Measurements from ENCODE around the gene CCDC174.
"Not testable (repeated sequence)": the region's sequence is repeated elsewhere in the genome, so short reads cannot be mapped to it uniquely, and the experiment has no call there.

CCDC174 gene

DNA sequence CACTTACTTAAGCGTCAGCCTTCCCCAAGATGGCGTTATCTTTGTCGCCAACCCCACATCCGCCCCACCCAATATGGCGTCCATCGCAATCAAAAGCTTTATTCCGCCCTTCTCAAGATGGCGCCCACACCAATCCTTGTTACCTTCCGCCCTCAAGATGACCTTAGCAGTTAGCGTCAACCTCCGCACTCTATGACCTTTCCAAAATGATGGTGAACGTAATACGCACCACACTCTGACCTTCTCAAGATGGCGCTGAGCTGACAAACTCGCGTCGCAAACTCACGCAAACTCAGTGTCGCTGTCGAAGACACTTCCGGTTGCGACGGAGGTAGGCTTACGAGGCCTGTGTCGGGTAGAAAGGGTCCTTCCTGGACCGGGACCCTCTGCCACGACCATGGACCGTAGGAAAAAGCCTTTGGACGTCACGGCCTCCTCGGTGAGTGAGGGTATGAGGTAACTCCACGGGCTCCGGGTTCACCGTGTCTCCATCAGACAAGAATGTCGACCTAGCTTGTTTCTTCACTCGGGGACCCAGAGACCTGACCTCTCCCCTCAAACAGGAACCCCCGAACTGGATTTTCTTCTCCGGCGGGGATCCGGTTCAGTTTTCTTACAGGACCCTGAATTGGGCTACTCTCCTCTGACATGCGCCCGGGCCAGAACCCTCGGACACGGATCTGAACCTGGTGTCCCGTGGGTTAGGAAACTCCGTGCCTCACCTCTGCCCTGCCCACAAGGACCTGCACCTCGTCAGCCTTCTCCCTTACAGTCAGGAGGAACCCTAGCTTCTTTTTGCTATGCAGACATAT lies at the start of gene CCDC174:
Gene CCDC174, plus strand, starts transcription at position 323 of the 812 bp plus-strand sequence. Its CDS starts 75 bp downstream, at position 398.
- DNase-seq (ENCODE audit: low spot score): peak; percentile 96

DNA sequence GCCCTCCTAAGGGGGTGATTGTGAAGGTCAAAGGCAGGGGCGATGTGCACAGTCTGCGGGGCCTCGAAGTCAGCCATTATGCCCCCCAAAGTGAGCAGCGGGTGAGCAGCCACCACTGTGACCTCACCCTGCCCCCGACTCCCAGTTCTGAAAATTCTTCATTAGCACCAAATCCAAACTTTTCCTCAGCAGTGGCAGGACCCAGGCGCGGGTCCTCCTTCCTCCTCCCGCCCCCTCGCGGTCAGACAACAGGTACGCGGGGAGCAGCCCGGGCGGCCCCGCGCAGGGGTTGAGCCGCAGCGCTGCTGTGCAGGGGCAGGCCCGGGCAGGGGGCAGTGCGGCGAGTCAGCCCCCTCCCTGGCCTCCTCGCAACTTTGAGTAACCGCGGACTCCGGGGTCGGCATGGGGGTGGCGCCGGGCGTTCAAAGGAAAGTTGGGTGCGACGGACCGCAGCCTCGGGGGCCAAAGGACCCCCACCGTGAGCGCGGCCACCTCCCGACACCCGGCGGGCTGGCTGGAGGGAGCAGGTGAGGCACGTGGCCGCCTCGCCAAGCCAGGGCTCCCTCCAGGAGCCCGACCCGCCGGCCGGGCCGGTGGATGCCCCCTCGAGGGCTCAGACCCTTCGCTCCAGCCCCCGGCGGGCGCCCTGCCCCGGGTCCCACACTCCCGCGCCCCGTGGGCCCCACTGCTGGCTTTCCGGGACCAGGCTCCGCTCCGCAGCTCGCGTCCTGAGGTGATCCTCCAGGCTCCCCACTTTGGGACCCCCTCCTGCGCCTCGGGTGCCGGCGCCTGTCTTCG lies 49.4 kb upstream of the CCDC174 start:
- DNase-seq (ENCODE audit: low spot score): no peak

DNA sequence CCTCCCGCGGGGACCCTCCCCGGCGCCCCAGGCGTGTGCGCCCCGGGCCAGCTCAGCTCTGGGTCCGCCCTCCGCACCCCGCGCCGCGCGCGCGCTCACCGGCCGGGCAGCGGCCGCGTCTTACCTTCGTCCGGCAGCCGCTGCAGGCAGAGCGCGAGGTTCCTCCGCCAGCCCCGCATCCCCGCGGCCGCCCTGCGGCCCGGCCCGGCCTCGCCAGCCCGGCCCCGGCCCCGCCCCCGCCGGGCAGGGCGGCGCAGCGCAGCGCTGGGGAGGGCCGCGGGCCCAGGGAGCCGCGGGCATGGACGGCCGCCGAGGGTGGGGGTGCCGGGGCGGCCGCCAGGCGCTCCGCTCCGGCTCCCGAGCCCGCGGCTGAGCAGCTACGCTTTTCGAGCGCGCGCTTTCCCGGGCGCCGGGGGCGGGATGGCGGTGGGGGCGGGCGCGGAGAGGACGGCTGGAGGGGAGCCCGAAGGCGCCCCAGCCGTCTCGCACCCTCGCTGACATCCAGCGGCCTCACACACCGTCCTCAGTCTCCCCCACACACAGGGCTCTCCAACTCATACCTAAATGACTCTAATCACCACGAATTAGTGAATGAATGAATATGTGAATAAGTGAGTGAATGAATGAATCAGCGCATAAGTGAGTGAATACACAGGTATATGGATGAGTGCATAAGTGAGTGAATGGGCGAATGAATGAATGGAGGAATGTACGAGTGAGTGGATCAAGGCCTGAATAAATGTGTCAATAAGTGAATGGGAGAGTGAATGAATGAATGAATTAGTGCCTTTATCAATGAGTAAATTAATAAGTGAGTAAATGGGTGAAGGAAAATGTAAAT lies 48.5 kb upstream of the CCDC174 start:
- peak; percentile 71 for DNase-seq (ENCODE audit: low spot score)

DNA sequence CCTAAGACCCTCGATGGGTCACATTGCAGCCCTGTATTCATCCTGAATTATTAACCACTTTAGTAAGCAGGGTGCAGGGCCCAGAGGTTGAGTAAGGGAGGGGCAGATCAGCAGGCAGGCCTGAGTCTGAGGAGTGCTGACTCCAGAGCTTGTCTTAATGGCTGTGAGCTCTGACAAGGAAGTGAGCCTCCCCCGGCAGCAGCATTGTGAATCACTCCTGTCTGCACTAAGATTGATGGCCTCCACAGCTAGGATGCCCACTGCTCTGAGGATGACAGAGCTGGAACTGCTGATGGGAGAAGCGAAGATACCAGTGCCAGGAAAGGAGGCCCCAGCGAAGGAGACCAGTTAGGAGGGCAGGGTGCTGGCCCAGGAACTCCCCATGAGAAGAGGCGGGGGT lies 46.5 kb upstream of the CCDC174 start:
- peak; percentile 29 for DNase-seq (ENCODE audit: low spot score)

DNA sequence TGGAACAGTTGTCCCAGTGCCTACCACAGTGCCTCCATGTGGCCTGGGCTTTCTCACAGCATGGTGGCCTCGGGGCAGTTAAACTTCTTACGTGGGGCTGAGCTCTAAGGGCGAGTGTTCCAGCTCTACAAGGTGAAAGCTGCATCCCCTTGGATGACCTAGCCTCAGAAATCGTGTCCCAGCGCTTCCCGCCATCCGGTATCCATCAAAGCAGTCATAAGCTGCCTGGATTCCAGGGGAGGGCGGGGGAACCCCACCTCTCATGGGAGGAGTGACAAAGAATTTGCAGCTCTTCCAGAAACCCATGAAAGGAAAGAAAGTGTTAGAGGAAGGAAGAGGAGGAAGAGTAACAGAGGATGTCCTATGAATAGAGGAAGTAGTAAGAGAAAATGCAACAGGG lies 45.8 kb upstream of the CCDC174 start:
- no peak for DNase-seq (ENCODE audit: low spot score)

DNA sequence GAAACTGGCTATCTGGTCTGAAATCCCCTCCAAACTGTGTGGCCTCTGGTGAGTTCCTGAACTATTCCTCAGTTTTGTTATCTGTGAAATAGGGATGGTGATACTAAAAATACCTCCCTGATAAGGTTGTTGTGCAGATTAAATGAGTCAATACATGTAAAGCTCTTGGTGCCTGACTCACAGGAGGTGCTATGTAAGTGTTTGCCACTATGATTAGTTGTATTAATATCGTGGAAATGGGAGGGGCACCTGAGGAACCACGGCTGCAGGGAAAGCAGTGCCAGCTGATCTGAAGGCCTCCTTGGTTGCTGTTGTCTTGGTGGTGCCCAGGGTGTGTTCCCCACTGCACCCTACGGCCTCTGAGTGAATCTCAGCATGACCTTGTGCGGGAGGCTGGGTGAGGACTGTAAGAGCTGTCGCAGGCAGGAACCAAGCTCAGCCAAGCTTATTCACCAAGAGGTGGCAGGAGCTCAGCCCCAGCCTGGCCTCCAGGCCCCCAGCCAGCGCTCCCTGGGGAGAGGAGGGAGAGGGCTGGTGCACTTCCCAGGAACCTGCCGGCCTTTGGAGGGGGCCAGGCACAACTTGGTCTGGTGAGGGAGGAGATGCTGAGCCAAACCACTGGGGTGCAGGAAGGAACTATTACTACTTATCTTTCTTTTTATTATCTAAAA lies 44.8 kb upstream of the CCDC174 start:
- no peak for DNase-seq (ENCODE audit: low spot score)

DNA sequence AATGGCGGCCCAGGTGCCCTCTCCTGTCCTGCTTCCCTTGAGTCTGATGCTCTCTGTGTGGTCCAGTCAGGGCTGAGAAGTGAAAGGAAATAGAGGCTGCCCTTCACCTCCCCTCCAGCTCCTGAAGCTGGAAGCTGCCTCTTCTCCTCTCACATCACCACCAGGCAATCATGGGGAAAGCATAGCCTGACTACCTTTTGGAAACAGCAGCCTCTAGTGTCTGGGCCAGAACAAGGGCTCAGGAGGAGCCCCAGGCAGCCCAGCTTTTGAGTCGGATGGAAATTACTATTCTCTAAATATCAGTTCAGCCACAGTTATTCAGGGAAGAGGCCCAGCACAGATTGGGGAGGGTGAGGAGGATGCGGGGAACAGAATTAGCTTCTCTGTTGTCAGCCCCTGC lies 43.3 kb upstream of the CCDC174 start:
- DNase-seq (ENCODE audit: low spot score): no peak

DNA sequence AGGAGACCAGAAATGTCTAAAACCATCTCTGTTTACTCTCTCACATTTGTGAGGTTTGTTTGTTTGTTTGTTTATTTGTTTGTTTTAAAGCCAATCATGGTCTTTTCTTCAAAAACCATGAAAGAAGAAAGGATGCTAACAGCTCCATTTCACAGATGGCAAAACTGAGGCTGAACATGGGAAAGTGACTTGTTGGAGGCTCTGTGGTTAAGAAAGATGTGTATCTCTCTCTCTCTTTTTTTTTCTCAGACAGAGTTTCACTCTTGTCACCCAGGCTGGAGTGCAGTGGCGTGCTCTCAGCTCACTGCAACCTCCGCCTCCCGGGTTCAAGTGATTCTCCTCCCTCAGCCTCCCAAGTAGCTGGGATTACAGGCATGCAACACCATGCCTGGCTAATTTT lies 42.5 kb upstream of the CCDC174 start:
- not testable (repeated sequence) for DNase-seq (ENCODE audit: low spot score)

DNA sequence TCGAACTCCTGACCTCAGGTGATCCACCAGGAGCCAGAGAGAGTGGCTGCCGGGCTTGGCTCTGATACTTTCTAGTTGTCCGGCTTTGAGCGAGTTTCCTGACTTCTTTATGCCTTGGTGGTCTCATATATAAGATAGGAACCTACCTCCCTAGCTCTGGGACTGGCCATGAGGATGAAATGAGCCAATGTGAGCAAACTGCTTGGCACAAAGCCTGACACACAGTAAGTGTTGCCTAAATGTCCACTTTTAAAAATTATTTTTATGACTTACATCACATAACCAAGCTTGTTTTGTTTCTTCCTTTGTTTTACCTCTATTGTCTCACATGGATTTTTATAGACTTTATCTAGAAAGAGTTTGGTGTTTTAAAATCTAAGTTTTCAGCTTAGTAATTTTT lies 42.1 kb upstream of the CCDC174 start:
- DNase-seq (ENCODE audit: low spot score): no peak

DNA sequence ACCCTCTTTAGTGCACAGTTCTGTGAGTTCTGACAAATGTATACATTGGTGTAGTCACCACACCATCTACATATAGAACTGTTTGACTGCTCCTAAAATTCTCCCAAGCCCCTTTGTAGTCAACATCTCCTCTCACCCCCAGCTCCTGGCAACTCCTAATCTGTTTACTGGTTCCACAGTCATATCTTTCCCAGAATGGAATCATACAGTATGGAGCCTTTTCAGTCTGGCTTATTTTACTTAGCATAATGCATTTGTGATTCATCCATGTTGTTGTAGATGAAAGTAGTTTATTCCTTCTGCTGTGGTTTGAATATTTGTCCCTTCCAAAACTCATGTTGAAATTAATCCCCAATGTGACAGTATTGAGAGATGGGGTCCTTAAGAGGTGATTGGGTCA lies 41.6 kb upstream of the CCDC174 start:
- no peak for DNase-seq (ENCODE audit: low spot score)

DNA sequence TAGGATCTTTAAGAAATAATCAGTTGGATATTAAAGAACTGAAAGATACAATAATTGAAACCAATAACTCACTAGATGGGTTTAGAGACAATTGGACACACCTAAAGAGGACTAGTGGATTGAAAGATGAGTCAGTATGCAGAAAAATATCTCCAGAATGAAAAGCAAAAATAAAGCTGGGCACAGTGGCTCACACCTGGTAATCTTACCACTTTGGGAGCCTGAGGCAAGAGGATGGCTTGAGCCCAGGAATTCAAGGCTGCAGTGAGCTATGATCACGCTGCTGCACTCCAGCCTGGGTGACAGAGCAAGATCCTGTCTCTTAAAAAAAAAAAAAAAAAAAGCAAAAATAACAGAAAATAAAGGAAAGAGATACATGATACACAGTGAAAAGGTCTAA lies 37.4 kb upstream of the CCDC174 start:
- DNase-seq (ENCODE audit: low spot score): no peak

DNA sequence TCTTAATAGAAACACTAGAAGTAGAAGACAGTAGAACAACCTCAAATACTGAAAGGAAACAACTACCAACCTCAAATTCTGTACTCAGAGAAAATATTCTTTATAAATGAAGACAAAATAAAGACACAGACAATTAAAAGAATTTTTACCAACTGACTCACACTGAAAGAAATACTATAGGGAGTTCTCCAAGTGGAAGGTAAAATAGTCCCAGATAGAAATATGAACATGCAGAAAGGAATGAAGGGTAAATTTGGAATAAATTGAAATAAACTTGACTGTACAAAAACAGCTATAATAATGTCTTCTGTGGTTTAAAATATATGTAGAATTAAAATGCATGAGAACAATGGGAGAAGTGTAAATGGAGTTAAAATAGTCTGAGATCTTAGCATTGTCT lies 36.7 kb upstream of the CCDC174 start:
- DNase-seq (ENCODE audit: low spot score): no peak

DNA sequence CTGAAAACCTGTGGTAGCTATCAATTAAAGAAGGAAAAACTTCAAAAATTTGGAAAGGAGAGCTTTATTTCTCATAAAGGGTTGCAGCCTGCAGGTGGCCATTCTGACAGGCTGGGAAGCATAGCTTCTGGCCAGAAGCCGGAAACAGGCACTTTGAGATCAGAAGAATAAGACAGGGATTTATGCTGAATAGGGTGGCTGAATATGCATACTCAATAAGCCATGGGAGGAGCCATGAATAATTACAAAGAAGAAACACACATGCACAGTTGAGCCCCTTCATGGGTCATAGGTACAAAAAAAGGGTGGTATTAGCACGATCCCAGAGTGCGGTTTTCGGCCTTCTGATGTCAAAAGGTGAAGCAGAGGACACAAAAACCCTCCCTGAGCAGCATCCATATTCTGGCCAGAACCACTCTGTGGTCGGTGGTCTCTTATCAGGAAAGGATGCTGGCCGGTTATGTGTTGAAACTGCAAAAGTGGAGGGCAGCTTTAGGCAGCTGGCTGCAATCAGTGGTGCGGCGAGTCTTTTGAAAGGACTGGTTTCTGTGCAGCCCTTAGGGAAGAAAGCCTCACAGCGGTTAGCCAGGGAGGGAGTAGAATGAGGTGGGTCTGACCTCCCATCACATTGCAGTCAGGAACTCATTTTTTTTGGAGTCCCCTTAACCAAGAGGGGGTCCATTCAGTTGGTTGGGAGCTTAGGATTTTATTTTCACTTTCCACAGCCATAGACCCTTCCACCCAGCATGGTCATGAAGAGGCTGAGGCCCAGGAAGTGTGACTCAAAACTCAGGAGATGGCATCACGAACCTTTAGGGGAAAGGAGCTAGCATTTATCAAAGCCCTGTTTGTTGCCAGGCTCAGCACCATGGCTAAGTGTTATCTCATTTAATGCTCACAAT lies 34.7 kb upstream of the CCDC174 start:
- DNase-seq (ENCODE audit: low spot score): no peak

DNA sequence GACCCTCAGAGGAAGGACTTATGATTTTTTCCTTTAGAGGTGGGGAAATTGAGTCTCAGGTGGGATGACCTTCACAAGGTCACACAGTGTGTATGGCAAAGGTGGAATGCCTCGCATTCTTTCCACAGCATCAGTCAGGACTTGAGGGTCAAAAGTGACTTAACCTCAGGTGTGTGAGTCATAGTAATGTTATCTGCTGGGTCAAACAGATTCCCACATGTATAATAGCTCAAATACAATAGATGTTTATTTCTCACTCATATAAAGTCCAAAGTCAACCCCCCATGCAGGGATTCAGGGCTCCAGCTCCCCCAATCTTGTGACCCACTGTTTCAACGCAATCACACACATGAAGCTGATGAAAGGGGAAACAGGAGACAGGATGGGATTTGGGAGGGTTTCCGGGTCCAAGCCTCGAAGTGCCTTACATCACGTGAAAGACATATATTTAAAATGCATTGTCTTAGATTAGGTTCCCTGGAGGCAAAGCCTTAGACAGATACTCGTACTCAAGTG lies 34.0 kb upstream of the CCDC174 start:
- no peak for DNase-seq (ENCODE audit: low spot score)

DNA sequence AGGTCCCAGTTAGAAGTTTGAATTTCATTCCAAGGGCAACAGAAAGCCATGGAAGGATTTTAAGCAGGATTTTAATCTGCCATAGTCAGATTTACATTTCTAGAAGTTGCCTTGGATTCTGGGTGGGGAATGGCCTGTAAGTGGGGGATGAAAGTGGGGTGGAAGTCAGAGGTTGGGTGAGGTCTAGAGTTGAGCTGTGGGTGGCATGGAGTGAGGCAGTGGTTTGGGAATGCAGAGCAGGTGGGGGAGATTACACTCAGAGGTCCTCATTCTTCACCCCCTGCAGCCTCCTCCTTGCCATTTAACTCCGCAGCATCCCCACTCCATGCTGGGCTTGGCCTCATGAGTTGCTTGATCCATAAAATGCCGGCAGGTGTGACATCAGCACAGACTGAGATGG lies 32.0 kb upstream of the CCDC174 start:
- no peak for DNase-seq (ENCODE audit: low spot score)

DNA sequence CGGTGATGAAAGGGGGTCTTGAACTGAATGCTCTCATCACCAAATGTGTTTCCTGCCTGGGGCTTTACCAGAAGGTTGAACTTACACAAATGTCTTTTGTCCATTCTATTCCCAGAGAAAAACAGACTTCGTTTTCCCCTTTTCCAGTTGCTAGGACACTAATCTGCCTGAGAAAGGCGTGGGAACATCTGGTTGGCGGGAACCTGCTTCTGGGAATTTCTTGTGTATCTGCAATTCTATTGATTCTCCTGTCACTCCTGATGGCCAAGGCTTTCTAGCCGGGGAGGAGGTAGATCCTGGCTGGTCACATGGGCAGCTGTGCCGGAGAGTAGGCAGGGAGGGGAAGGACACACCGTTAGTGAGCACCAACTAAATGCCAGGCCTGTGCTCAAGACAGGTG lies 31.1 kb upstream of the CCDC174 start:
- no peak for DNase-seq (ENCODE audit: low spot score)

DNA sequence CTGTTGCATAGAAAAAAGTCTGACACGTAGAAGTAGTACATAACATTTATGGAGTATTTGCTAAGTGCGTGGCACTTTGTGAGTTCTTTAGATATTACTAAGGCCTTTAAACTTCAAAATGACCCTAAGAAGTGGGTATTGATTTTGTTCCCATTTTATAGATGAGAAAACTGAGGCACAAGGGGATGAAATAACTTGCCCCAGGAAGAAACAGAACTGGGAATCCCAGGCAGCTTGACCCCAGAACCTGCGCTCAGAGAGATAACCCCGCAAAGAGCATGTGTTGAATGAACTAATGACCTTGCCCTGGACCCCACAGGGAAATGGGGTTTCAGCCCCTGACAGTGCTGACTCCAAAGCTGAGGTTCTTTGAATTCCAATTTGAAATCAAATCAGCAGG lies 30.5 kb upstream of the CCDC174 start:
- no peak for DNase-seq (ENCODE audit: low spot score)

DNA sequence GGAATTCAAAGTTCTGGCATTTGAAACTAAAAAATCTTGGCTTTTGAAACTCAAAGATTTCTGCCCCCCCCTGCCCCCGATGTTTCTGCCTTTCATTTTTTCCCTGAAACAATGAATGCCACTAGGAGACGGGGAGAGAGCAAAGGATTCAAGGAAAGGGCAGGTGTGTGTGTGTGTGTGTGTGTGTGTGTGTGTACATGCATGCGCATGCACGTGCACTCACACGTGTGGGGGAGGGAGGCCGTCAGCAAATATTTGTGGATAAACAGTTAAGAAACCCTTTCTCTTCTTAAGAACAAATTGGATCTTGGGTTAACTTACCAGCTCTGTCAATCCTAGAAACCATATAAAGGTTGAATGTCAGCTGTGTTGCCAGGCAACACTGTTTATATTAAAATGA lies 29.2 kb upstream of the CCDC174 start:
- no peak for DNase-seq (ENCODE audit: low spot score)

DNA sequence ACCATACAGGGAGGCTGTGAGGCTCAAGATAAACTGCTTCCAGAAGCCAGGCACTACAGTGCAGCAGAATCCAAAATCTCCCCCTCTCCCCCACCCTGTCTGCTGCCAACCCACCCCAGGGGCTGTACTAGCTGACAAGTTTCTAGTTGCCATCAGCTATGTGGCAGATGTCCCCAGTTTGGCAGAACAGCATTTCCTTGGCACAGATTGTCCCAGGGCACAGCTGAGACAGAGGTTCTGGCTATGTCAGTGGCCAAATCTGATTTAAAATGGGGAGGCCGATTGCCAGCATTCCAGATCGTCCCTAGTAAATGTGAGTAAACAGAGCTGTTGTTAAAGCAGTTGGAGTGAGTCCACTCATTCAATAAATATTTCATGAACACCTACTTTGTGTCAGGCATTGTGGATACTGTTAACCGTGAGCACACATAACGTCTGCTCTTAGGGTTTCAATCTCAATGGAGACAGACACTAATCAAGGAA lies 28.0 kb upstream of the CCDC174 start:
- DNase-seq (ENCODE audit: low spot score): no peak

DNA sequence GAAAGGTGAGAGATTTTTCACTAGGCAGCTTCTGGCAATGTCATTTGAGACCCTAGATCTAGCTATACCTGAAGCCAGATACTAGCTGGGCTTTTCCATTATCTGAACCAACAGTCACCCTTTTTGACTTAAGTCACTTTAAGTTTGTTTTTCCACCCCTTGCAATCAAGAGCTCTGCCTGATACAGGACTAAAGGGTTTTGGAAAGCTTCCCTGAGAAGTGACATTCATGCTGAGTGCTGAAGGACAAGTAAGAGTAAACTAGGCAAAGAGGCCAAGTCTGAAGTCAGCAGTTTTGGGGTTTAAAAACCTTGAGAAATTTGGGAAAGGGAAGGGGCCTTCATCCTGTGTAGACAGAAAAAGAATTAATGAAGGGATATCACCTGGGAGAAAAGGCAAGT lies 27.1 kb upstream of the CCDC174 start:
- DNase-seq (ENCODE audit: low spot score): no peak

DNA sequence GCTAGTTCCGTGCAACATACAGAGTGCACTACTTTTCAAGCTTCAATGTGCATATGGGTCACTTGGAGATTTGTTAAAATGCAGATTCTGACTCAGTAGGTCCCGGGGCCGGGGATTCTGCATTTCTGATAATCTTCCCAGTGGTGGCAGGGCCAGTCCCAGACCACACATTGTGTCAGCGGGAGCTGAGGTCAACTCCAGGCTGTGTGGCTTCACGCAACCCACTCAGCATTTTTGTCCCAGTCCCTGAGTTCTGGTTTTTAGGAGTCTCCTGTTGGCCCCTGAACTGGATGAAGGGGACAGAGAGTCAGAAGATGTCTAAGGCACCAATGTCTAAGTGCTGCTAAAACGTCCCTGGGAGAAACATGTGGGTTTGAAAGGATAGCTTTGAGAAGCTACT lies 26.1 kb upstream of the CCDC174 start:
- no peak for DNase-seq (ENCODE audit: low spot score)
